Small intestine (tissue), 7 donors: ENCODE results near the gene P2RY2. TPM values are rescaled to one million over a fixed set of nuclear protein-coding genes. Genes with fewer than 3 reads are reported as not detected.

ENCODE experiments used
- DNase-seq, 2 donors: peaks; one replicate each; pipeline versions ENCODE4 v3.0.0 to v3.0.0-alpha.2; 2013
- FAIRE-seq: peaks from 2 replicates; lab custom pipeline; 2012; peaks lifted over from hg19 to GRCh38; lab: Jason Lieb, UNC
- H3K27ac ChIP-seq, 3 donors: one replicate each; pipeline ENCODE4 v1.5.1; 2013; ENCODE audit warnings: low read length in 2 of 3, mild to moderate bottlenecking in 2 of 3, control low read depth in 1 of 3, inconsistent platforms in 1 of 3, low read depth in 1 of 3, moderate library complexity in 1 of 3
- H3K27me3 ChIP-seq, 3 donors: one replicate each; pipeline ENCODE4 v1.6.1; 2013; ENCODE audit warnings: low read length in 3 of 3, inconsistent platforms in 1 of 3; ENCODE audit not compliant: control insufficient read depth in 3 of 3, insufficient read depth in 3 of 3
- H3K36me3 ChIP-seq, 3 donors: one replicate each; pipeline ENCODE4 v1.6.1; 2013; ENCODE audit warnings: low read length in 3 of 3, inconsistent platforms in 1 of 3, low read depth in 1 of 3, mild to moderate bottlenecking in 1 of 3, moderate library complexity in 1 of 3; ENCODE audit not compliant: control insufficient read depth in 3 of 3, insufficient read depth in 2 of 3
- H3K4me1 ChIP-seq, 3 donors: one replicate each; pipeline ENCODE4 v1.6.1; 2013; ENCODE audit warnings: low read length in 2 of 3, inconsistent platforms in 1 of 3, low read depth in 1 of 3, mild to moderate bottlenecking in 1 of 3, moderate library complexity in 1 of 3; ENCODE audit not compliant: control insufficient read depth in 3 of 3, insufficient read depth in 2 of 3
- H3K4me3 ChIP-seq, 3 donors: one replicate each; pipeline ENCODE4 v1.5.1; 2013; ENCODE audit warnings: low read length in 3 of 3, control low read depth in 1 of 3, inconsistent platforms in 1 of 3, low read depth in 1 of 3, mild to moderate bottlenecking in 1 of 3, moderate library complexity in 1 of 3
- H3K9me3 ChIP-seq, 2 donors: one replicate each; pipeline ENCODE4 v1.6.1; 2013; ENCODE audit warnings: low read depth in 1 of 2, low read length in 1 of 2; ENCODE audit not compliant: control insufficient read depth in 2 of 2, insufficient read depth in 1 of 2
- WGBS, 3 donors: extraction: QIAGEN DNeasy Blood & Tissue Kit; methylation state at CpG; one replicate each; pipeline ENCODE4 v1.1.7; 2013; 5-methylcytosine and 5-hydroxymethylcytosine counted together
- polyA plus RNA-seq, 4 donors: library from polyadenylated mRNA; stranded (reverse) in 3 of 4; unstranded in 1 of 4; fragments of 200-250 nt in 3 of 4; fragments of 120-200 nt in 1 of 4; gene quantifications; one replicate each; pipeline versions ENCODE4 v1.2.1 to v1.2.3, GENCODE V29; 2013
- donor health status: healthy with polysubstance abuse.
- donor health status: control.
- donor health status: control.
- donor health status: Bipolar disorder and iron deficiency.
- donor health status: healthy.

Gene P2RY2
- polyA plus RNA-seq, 4 donors: 4.1 to 7.4 (median 5.6) TPM

DNA sequence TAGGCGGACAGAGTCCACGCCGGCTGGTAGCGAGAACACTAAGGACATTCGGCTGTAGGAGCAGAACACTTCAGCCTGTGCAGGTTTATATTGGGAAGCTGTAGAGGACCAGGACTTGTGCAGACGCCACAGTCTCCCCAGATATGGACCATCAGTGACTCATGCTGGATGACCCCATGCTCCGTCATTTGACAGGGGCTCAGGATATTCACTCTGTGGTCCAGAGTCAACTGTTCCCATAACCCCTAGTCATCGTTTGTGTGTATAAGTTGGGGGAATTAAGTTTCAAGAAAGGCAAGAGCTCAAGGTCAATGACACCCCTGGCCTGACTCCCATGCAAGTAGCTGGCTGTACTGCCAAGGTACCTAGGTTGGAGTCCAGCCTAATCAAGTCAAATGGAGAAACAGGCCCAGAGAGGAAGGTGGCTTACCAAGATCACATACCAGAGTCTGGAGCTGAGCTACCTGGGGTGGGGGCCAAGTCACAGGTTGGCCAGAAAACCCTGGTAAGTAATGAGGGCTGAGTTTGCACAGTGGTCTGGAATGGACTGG lies 17.2 kb downstream of the P2RY2 start:
- DNase-seq (no peak), FAIRE-seq (no peak)
- no peak overlapping the region for H3K4me3 ChIP-seq
- 87 to 89% (median 87%) methylated on average over 8 of the region's 8 CpGs for whole genome bisulfite sequencing, 3 donors
- H3K4me1 ChIP-seq: no peaks in the 10 kb centered on the region
- no peaks in the 10 kb centered on the region for H3K27me3 ChIP-seq
- peaks cover 0 to 41% (median 2%) of the 10 kb centered on the region in 3 donors for H3K36me3 ChIP-seq
- no peak overlapping the region for H3K27ac ChIP-seq
- no peaks in the 10 kb centered on the region for H3K9me3 ChIP-seq

GRCh38 chr11:73236205-73236765 lies 18.2 kb downstream of the P2RY2 start:
- Histone ChIP-seq H3K4me3 (no peak overlapping the region), H3K4me1 (no peaks in the 10 kb centered on the region), H3K36me3 (peaks cover 0 to 37% (median 2%) of the 10 kb centered on the region in 3 donors), H3K9me3 (no peaks in the 10 kb centered on the region), H3K27ac (no peak overlapping the region), H3K27me3 (no peaks in the 10 kb centered on the region)
- 85 to 89% (median 87%) methylated on average over 4 of the region's 4 CpGs for WGBS, 3 donors
- FAIRE-seq: no peak
- DNase-seq: no peak

DNA sequence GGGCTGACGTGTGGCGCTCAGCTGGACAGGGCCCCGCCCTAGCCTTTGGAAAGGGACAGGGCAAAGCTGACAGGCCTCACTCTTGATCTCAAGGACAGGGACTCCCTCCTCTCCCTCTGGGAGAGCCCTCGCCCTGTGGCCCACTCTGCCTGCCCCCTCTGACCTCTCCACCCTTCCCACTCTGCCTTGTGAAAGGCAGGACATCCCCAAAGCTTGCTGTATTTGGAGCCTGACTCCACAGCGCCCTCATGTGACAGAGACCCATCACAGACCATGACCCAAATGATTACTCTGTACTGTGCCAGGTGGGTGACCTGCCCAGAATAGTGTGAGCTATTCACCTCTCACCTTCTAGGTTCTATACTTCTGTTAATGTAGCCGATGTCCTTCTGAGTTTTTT lies 18.8 kb downstream of the P2RY2 start:
- DNase-seq (peak; percentile 57), FAIRE-seq (no peak)
- no peaks in the 10 kb centered on the region for H3K4me1 ChIP-seq
- H3K36me3 ChIP-seq: peaks cover 0 to 37% (median 2%) of the 10 kb centered on the region in 3 donors
- H3K4me3 ChIP-seq: no peak overlapping the region
- 51 to 66% (median 54%) methylated on average over 6 of the region's 6 CpGs for WGBS, 3 donors
- no peaks in the 10 kb centered on the region for H3K9me3 ChIP-seq
- H3K27me3 ChIP-seq: no peaks in the 10 kb centered on the region
- H3K27ac ChIP-seq: no peak overlapping the region

GRCh38 chr11:73237471-73238290 lies 19.6 kb downstream of the P2RY2 start:
- Histone ChIP-seq H3K4me1 (no peaks in the 10 kb centered on the region), H3K36me3 (peaks cover 0 to 37% (median 2%) of the 10 kb centered on the region in 3 donors), H3K4me3 (no peak overlapping the region), H3K27me3 (no peaks in the 10 kb centered on the region), H3K27ac (no peak overlapping the region), H3K9me3 (no peaks in the 10 kb centered on the region)
- FAIRE-seq (no peak), DNase-seq (no peak)
- 74 to 81% (median 75%) methylated on average over 10 of the region's 10 CpGs for WGBS, 3 donors

- 89 to 97% (median 92%) methylated on average over 6 of the region's 6 CpGs for whole genome bisulfite sequencing, 3 donors
- no peak for FAIRE-seq
- Histone ChIP-seq H3K27me3 (no peaks in the 10 kb centered on the region), H3K9me3 (no peaks in the 10 kb centered on the region), H3K4me3 (no peak overlapping the region), H3K4me1 (no peaks in the 10 kb centered on the region), H3K27ac (no peak overlapping the region), H3K36me3 (peaks cover 0 to 35% (median 0%) of the 10 kb centered on the region in 3 donors)
- no peak for DNase-seq
Observed at GRCh38 chr11:73239111-73239521, 21.0 kb downstream of the P2RY2 start.

DNA sequence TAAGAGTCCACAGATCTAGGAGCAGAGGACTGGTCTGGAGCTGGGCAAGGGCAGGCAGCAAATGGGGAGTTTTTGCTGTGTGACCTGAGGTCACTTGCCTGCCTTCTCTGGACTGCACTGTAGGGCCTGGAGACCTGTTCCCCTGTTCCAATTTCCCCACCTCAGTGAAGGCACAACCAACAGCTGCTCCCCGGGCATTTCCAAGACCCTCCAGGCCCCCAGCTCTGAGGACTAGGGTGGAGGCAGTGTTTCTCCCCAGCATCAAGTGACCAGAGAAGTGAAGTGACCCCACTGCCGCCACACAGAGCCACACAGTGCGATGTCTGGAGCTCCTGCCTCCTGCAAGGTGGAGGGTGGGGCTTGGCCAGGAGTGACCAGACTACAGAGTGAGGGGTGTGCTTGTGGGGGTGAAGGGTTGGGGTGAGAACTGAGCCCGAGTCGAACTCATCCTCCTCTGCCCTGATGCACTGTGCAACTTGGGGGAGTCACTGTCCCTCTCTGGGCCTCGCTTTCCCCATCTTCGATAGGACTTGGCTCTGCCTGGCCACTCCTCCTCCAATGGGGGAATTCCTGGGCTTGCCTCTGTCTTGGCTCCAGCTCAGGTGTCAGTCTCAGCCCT lies 21.6 kb downstream of the P2RY2 start:
- no peak overlapping the region for H3K27ac ChIP-seq
- WGBS, 3 donors: 79 to 85% (median 80%) methylated on average over 7 of the region's 7 CpGs

GRCh38 chr11:73240190-73240781 lies 22.2 kb downstream of the P2RY2 start:
- Histone ChIP-seq H3K9me3 (no peaks in the 10 kb centered on the region), H3K36me3 (peaks cover 0 to 23% (median 0%) of the 10 kb centered on the region in 3 donors), H3K27me3 (no peaks in the 10 kb centered on the region), H3K4me1 (no peaks in the 10 kb centered on the region), H3K27ac (peak overlapping the region in 1 of 3 donors; percentile 24), H3K4me3 (no peak overlapping the region)
- DNase-seq (no peak), FAIRE-seq (no peak)
- WGBS, 3 donors: 58 to 69% (median 68%) methylated on average over 4 of the region's 4 CpGs

More for the DNA sequence above, 21.6 kb downstream of the P2RY2 start:
- Histone ChIP-seq H3K9me3 (no peaks in the 10 kb centered on the region), H3K4me3 (no peak overlapping the region), H3K27me3 (no peaks in the 10 kb centered on the region), H3K4me1 (no peaks in the 10 kb centered on the region), H3K36me3 (peaks cover 0 to 29% (median 0%) of the 10 kb centered on the region in 3 donors)
- DNase-seq (no peak), FAIRE-seq (no peak)

DNA sequence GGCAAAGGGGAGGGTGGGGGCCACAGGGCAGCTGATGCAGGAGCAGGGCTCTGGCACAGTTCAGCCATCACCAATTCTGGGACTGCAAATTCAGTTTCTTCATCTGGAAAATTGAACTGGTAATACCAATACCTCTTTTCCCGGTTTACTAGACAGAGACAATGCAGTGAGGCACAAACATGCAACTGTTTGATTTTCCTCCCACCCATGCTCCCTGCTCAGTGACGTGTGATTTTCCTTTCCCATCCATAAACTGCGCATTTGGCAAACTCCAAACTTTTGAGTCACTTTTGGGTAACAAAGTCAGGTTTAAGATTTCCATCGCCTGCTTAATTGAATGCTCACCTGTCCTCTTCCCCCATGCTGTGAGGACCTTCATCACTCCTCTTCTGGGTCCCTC lies 23.2 kb downstream of the P2RY2 start:
- H3K9me3 ChIP-seq: no peaks in the 10 kb centered on the region
- no peak overlapping the region for H3K4me3 ChIP-seq
- H3K36me3 ChIP-seq: peaks cover 0 to 15% (median 0%) of the 10 kb centered on the region in 3 donors
- FAIRE-seq (no peak), DNase-seq (no peak)
- 91 to 94% (median 93%) methylated on average over 4 of the region's 4 CpGs for WGBS, 3 donors
- no peaks in the 10 kb centered on the region for H3K4me1 ChIP-seq
- no peak overlapping the region for H3K27ac ChIP-seq
- H3K27me3 ChIP-seq: no peaks in the 10 kb centered on the region
